ENCODE results near the gene BABAM2. TPM values are rescaled to one million over a fixed set of nuclear protein-coding genes. Genes with fewer than 3 reads are reported as not detected.

Gene BABAM2
- total RNA-seq, 1 donor from 2014 or later = 43.5 TPM

DNA sequence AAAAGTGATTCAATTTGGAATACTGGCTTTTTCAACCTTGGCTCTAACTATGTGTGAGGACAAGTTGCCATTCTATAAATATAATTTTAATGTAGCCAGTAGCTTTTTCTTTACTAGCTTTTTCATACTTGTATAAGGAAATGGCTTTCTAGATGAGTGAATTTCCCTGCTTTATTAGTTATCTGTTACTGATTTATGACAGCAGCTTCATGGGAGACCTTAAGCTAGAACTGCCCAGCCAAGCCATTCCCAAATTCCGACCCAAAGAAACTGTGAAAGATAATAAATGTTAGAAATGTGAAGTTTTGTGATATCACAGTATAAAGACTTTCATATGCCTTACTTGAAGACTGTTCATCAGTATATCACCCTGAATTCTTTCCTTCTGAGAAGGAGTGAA, 32.3 kb downstream of the BABAM2 start:
- no peak for DNase-seq (ENCODE audit: low spot score in 2 of 2, unreplicated experiment in 2 of 2)
- Mint-ChIP-seq H3K4me3 (no peak overlapping the region), H3K27ac (peak overlapping the region; percentile 72), H3K9me3 (no peaks in the 10 kb centered on the region), H3K36me3 (no peaks in the 10 kb centered on the region), H3K4me1 (peaks cover 34% of the 10 kb centered on the region), H3K27me3 (ENCODE audit: low read depth) (no peaks in the 10 kb centered on the region)
- TF ChIP-seq, protein P1, sequence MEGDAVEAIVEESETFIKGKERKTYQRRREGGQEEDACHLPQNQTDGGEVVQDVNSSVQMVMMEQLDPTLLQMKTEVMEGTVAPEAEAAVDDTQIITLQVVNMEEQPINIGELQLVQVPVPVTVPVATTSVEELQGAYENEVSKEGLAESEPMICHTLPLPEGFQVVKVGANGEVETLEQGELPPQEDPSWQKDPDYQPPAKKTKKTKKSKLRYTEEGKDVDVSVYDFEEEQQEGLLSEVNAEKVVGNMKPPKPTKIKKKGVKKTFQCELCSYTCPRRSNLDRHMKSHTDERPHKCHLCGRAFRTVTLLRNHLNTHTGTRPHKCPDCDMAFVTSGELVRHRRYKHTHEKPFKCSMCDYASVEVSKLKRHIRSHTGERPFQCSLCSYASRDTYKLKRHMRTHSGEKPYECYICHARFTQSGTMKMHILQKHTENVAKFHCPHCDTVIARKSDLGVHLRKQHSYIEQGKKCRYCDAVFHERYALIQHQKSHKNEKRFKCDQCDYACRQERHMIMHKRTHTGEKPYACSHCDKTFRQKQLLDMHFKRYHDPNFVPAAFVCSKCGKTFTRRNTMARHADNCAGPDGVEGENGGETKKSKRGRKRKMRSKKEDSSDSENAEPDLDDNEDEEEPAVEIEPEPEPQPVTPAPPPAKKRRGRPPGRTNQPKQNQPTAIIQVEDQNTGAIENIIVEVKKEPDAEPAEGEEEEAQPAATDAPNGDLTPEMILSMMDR (IDR thresholded peaks at IDR 0.05; ENCODE audit: unreplicated experiment) = no peak

DNA sequence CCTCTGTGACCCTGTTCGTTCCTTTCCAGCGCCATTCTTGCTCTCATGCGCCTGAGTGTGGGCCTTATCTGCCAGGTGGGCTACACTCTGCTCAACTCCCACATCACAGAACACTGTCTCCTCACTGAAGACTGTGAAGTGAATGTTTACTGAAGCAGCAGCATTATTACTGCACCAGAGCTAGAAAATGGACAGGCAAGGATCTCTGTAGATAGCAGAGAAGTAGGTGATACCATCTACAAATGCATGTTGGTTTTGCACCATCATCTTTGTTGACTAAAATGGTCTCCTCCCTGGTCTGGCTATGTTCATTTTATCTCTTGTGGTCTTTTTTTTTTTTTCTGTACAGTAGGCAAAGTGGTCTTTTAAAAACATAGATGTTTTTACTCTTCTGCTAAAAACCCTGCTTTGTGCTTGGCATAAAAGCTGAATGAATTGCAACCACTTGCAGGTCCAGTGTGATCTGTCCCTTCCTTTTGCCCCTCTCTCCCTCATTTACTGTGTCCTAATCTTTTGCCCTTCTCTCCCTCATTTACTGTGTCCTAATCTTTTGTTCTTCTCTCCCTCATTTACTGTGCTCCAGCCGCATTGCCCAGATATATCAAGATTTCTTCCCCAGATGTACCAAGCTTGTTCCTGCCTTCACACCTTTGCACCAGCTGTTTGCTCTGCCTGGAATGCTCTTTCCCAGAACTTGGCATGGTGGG, 35.4 kb downstream of the BABAM2 start:
- no peak overlapping the region for H3K27ac Mint-ChIP-seq
- DNase-seq (ENCODE audit: low spot score in 2 of 2, unreplicated experiment in 2 of 2) = no peak
- TF ChIP-seq, protein P1 (IDR thresholded peaks at IDR 0.05; ENCODE audit: unreplicated experiment) = no peak
- H3K36me3 Mint-ChIP-seq = no peaks in the 10 kb centered on the region
- H3K4me3 Mint-ChIP-seq = no peak overlapping the region
- peaks cover 26% of the 10 kb centered on the region for H3K4me1 Mint-ChIP-seq
- H3K27me3 Mint-ChIP-seq (ENCODE audit: low read depth) = no peaks in the 10 kb centered on the region
- H3K9me3 Mint-ChIP-seq = no peaks in the 10 kb centered on the region

DNA sequence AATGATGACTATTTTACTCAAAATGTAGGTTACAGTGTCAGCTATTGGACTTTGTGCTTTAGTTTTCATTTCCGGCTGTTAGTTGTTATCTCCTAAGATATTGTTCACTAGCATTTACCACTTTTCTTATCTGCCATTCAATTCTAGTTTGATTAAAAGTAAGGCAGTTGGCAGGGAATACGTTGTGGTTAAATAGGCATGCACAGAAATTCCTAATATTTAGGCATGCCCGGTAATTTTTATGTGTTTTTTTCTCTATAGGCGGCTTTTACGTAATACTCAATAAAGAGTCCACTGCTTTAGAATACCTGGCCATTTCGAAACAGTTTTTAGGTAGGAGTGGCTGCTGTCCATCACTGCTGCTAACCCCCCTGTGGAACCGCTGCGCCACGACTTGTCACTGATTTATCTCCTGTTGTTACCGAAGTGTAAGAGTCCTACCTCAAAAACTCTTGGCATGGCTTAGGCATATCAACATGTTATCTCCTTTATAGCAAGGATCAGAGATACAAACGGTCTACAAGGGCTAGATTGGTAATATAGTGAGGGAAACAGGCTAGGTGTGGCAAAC, 39.5 kb downstream of the BABAM2 start:
- peaks cover 17% of the 10 kb centered on the region for H3K4me1 Mint-ChIP-seq
- TF ChIP-seq, protein P1 (IDR thresholded peaks at IDR 0.05; ENCODE audit: unreplicated experiment) = no peak
- H3K27me3 Mint-ChIP-seq (ENCODE audit: low read depth) = no peaks in the 10 kb centered on the region
- no peaks in the 10 kb centered on the region for H3K36me3 Mint-ChIP-seq
- H3K27ac Mint-ChIP-seq = no peak overlapping the region
- no peak overlapping the region for H3K4me3 Mint-ChIP-seq
- no peak for DNase-seq (ENCODE audit: low spot score in 2 of 2, unreplicated experiment in 2 of 2)
- no peaks in the 10 kb centered on the region for H3K9me3 Mint-ChIP-seq

DNA sequence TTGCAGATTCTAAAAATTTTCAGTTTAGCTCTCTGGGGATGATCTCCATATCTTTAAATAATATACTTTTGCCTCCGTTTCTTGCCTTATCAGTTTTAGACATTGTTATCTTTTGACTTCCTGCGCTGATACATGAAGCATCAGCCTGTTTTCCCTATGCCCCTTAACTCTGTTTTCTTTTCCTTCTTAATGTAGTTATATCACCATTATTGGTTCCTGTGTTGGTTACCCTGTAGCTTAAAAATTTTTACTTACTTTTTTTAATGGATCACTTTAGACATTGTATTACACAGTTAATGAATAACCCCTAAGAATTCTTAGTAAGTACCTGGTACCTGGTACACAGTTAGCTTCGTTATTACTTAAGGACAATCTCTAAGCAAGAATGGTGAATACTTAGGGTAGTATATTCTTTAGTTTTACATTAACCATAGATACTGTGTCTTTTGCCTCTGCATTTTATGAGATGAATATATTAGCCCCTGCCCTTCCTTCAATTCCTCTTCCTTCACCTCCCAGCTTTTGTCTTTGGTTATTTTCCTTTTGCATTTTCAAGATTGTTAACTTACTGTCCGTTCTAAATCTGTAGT, 40.9 kb downstream of the BABAM2 start:
- no peak overlapping the region for H3K27ac Mint-ChIP-seq
- no peaks in the 10 kb centered on the region for H3K36me3 Mint-ChIP-seq
- no peak for DNase-seq (ENCODE audit: low spot score in 2 of 2, unreplicated experiment in 2 of 2)
- H3K27me3 Mint-ChIP-seq (ENCODE audit: low read depth) = no peaks in the 10 kb centered on the region
- H3K4me1 Mint-ChIP-seq = peaks cover 12% of the 10 kb centered on the region
- TF ChIP-seq, protein P1 (IDR thresholded peaks at IDR 0.05; ENCODE audit: unreplicated experiment) = no peak
- H3K9me3 Mint-ChIP-seq = no peaks in the 10 kb centered on the region
- H3K4me3 Mint-ChIP-seq = no peak overlapping the region

DNA sequence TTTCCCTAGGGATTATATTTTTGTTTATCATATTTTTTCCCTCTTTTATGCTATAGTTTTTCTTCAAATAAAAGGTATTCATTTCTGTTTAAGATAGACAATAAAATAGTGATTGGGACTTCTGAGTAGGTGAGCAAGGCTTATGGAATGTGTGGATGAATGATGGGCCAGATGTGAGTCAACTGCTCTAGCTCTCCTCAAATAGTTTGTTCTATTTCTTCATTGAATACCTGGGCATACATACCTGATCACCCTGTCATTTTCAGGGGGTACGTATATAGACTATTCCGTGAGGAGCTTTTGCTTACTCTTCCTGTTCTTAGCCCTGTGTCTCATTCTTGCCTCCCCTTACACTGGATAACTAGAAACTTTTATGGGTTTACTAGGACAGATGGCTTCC, 41.9 kb downstream of the BABAM2 start:
- no peaks in the 10 kb centered on the region for H3K27me3 Mint-ChIP-seq (ENCODE audit: low read depth)
- TF ChIP-seq, protein P1 (IDR thresholded peaks at IDR 0.05; ENCODE audit: unreplicated experiment) = no peak
- peaks cover 5% of the 10 kb centered on the region for H3K4me1 Mint-ChIP-seq
- no peaks in the 10 kb centered on the region for H3K9me3 Mint-ChIP-seq
- H3K27ac Mint-ChIP-seq = no peak overlapping the region
- H3K4me3 Mint-ChIP-seq = no peak overlapping the region
- H3K36me3 Mint-ChIP-seq = no peaks in the 10 kb centered on the region
- no peak for DNase-seq (ENCODE audit: low spot score in 2 of 2, unreplicated experiment in 2 of 2)

Data from mesothelial cell of epicardium (in vitro differentiated cells).